GM03348 (cell line): ENCODE results near the gene MYOF.
"Not testable (repeated sequence)": the region's sequence is repeated elsewhere in the genome, so short reads cannot be mapped to it uniquely, and the experiment has no call there.

Experiments
- DNase-seq: peaks from one replicate; pipeline ENCODE4 v3.0.0; 2012; ENCODE audit warnings: low spot score

Gene MYOF

GRCh38 chr10:93346694-93347093, 135.4 kb downstream of the MYOF start:
- DNase-seq, result no peak

GRCh38 chr10:93346108-93346507, 136.0 kb downstream of the MYOF start:
- DNase-seq, result no peak

GRCh38 chr10:93344691-93345090, 137.4 kb downstream of the MYOF start:
- no peak for DNase-seq

GRCh38 chr10:93342921-93343320, 139.2 kb downstream of the MYOF start:
- DNase-seq, result no peak

GRCh38 chr10:93342366-93342765, 139.8 kb downstream of the MYOF start:
- no peak for DNase-seq

GRCh38 chr10:93337309-93337721, 144.8 kb downstream of the MYOF start:
- no peak for DNase-seq

GRCh38 chr10:93336678-93337077, 145.5 kb downstream of the MYOF start:
- DNase-seq, result no peak

GRCh38 chr10:93336110-93336509, 146.0 kb downstream of the MYOF start:
- no peak for DNase-seq

- DNase-seq, result no peak
Measured at GRCh38 chr10:93334901-93335327, 147.2 kb downstream of the MYOF start.

GRCh38 chr10:93334181-93334580, 148.0 kb downstream of the MYOF start:
- DNase-seq, result no peak

GRCh38 chr10:93333278-93333978, 148.7 kb downstream of the MYOF start:
- no peak for DNase-seq

- DNase-seq, result no peak
Measured at GRCh38 chr10:93330824-93331223, 151.3 kb downstream of the MYOF start.

- DNase-seq, result peak; percentile 46
Measured at GRCh38 chr10:93319896-93320295, 162.2 kb downstream of the MYOF start.

- DNase-seq, result no peak
Measured at GRCh38 chr10:93319096-93319495, 163.0 kb downstream of the MYOF start.

GRCh38 chr10:93315246-93315645, 166.9 kb downstream of the MYOF start:
- DNase-seq, result no peak

- not testable (repeated sequence) for DNase-seq
Measured at GRCh38 chr10:93314656-93315055, 167.5 kb downstream of the MYOF start.

GRCh38 chr10:93313798-93314197, 168.3 kb downstream of the MYOF start:
- no peak for DNase-seq

- no peak for DNase-seq
Measured at GRCh38 chr10:93309062-93309461, 173.1 kb downstream of the MYOF start.

GRCh38 chr10:93305122-93305521, 177.0 kb downstream of the MYOF start:
- DNase-seq, result no peak

- DNase-seq, result no peak
Measured at GRCh38 chr10:93300981-93301380, 181.2 kb downstream of the MYOF start.

- no peak for DNase-seq
Measured at GRCh38 chr10:93300288-93300917, 181.7 kb downstream of the MYOF start.

GRCh38 chr10:93299606-93300287, 182.4 kb downstream of the MYOF start:
- no peak for DNase-seq

- no peak for DNase-seq
Measured at GRCh38 chr10:93299195-93299594, 182.9 kb downstream of the MYOF start.
